ENCODE results near the gene DCBLD1.
"Not testable (repeated sequence)": the region's sequence is repeated elsewhere in the genome, so short reads cannot be mapped to it uniquely, and the experiment has no call there.

DCBLD1 gene

GRCh38 chr6:117482240-117483003 is at the start of gene DCBLD1:
TSS of gene DCBLD1 (plus strand) at chr6:117482674. CDS start at chr6:117482782, 108 bp downstream.
- DNase-seq (ENCODE audit: low spot score): peak; percentile 89

- DNase-seq (ENCODE audit: low spot score): no peak
Measured at GRCh38 chr6:117440706-117441525, 41.6 kb upstream of the DCBLD1 start.

DNA sequence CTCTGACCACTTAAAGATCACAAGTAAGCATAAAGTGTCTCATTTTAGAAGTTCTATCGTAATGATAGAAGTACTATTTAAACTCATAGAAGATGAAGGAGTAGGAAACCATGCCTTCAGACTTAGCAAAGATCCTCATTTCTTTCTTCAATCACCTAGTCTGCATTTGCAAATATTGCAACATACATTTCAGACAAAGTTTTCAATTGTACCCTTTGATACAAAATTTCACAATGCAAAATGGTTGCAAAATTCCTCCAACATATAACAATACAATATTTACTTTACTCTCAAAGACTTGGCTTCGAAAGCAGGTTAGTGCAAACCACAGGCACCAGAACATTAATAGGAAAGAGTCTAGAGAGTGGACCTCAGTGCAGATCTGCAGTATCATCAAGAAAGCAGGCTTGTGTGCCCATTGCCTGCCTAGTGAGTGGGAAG is 40.6 kb upstream of the DCBLD1 start:
- DNase-seq (ENCODE audit: low spot score): no peak

GRCh38 chr6:117442313-117442712 is 40.2 kb upstream of the DCBLD1 start:
- DNase-seq (ENCODE audit: low spot score): not testable (repeated sequence)

GRCh38 chr6:117444600-117444999 is 37.9 kb upstream of the DCBLD1 start:
- no peak for DNase-seq (ENCODE audit: low spot score)

GRCh38 chr6:117446861-117447260 is 35.6 kb upstream of the DCBLD1 start:
- DNase-seq (ENCODE audit: low spot score): no peak

GRCh38 chr6:117448011-117448410 is 34.5 kb upstream of the DCBLD1 start:
- DNase-seq (ENCODE audit: low spot score): no peak

DNA sequence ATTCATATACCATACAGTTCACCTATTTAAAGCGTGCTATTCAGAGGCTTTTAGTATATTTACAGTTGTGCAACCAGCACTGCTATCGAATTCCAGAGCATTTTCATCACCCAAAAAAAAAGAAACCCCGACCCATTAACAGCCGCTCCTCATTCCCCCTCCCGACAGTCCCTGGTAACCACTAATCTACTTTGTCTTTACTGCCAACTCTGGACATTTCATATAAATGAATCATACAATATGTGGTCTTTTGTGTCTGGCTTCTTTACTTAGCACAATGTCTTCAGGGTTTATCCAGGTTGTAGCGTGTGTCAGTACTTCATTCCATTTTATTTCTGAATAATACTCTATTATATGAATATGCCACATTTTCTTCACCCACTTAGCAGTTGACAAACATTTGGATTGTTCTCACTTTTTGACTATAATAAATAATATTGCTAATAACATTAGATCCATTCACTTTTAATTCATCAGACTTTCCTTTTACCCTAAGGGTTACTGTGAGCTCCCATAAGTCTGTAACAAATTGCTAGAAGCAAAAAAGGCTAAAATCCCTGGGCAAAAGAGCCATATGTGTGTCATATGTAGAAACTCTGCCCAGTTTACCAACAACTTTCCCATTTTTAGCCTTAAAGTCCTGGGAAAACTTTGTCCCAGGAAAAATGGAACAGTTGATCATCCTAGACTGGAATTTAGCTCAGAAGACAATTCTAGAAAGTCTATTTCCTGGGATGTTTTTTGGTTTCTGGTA is 33.6 kb upstream of the DCBLD1 start:
- no peak for DNase-seq (ENCODE audit: low spot score)

- DNase-seq (ENCODE audit: low spot score): peak; percentile 35
Measured at GRCh38 chr6:117449549-117450439, 32.7 kb upstream of the DCBLD1 start.

GRCh38 chr6:117451671-117452070 is 30.8 kb upstream of the DCBLD1 start:
- DNase-seq (ENCODE audit: low spot score): no peak

DNA sequence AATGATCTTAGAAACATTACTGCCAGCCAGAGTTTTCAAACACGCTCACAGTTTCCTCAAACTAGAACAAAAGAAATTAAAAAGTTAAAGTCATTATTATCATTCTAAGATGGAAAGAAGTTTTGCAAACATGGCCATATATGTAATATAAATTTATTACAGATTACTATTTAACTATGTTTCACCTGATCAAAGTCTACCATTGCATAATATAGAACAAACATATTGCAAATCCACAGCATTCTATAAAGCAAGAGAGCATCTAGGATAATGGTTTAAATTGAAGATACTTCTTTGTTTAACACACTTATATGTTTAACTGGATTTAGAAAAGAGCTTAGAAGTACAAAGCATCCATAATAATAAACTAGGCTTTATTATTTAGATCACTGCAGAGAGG is 26.2 kb upstream of the DCBLD1 start:
- DNase-seq (ENCODE audit: low spot score): no peak

DNA sequence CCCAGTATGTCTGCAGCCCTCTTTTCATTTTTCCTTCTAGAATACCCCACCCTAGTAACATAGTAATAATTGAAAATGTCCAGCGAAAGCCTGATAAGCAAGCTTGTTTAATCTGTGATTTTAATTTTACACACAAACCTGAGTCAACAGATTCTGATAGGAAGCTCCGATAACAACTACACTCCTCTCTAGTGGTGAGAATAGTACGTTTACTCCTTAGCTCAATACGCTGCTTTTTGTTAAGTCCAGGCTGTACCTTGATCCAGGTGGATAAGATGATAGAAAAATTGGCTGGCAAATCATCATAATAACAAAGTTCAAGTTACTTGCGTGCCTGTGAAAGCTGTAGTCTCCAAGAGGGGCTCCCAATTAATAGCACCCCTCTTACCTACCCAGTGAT is 25.5 kb upstream of the DCBLD1 start:
- no peak for DNase-seq (ENCODE audit: low spot score)

DNA sequence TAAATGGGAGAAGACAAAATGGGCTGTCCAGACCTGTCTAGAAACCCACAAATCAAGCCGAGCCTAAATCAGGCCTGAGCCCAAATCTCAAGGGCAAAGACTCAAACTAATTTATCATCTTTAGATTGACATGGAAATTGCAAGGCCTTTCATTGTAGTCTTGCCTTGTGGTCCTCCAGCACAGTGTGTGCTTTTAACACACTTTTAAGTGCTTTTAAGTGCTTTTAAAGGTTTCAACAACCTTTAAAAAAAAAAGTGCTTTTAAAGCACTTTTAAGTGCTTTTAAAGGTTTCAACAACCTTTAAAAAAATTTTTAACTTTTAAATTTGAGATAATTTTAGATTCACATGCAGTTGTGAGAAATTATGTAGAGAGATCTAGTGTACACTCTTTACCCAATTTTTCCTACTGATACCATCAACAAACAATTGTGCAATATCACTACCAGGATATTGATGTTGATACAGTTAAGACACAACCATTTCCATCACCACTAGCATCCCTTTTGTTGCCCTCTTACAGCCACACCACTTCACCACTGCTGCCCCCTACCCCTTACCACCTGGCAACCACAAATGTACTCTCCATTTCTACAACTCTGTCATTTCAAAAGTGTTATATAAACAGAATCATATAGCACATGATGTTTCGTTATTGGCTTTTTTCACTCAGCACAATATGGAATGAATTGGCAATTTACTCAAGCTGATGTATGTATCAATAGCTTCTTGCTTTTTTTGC is 23.1 kb upstream of the DCBLD1 start:
- DNase-seq (ENCODE audit: low spot score): no peak

DNA sequence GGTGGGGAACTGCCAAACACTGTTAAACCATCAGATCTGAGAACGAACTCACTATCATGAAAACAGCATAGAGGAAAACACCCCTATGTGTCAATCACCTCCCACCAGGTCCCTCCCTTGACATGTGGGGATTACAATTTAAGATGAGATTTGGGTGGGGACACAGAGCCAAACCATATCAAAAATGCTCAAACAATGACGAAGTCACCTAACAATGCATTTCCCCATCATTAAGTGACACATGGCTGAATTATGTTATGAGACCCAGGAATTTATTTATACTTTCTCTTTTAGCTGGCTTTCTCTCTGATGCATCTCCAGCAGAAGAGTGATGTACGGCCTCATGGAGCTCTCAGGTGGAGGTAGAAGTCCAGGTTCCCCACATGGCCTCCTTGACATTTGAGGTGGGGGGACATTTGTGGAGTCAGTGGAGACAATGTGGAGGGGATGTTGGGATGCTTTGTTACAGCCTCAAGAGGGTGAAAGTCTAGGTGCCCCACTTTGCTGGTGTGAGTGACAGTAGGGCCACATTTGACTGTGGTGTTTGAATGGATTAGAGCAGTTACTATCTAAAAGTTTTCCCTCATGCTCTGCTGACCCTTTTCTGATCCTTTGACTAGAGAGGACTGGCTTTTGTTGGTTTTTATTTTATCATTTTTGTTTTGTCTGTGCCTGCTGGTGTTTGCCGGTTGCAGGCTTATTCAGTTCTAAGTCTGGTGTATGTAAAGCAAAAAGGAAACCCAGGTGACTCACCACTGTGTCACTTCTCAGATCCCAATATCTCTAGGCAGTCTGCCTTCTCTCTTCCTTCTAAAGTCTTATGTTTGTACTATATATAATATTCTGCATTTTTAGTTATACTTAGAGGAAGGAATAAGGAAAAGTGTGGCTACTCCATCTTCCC is 18.5 kb upstream of the DCBLD1 start:
- no peak for DNase-seq (ENCODE audit: low spot score)

- no peak for DNase-seq (ENCODE audit: low spot score)
Measured at GRCh38 chr6:117464700-117465099, 17.8 kb upstream of the DCBLD1 start.

DNA sequence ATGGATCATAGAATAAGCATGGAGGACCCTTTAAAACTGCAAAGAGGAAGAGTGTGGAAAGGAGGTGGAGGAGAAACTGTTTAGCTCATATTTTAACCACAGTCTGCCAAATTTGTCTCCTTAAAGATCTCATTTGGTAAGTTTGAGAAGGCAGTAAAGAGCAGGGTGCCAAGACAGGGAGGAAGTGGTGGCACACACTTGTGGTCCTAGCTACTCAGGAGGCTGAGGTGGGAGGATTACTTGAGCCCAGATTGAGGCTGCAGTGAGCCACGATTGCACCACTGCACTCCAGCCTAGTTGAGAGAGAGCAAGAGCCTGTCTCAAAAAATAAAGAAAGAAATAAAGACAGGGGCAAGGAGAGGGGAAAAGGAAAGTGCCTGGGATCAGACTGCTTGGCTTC is 16.8 kb upstream of the DCBLD1 start:
- DNase-seq (ENCODE audit: low spot score): no peak

DNA sequence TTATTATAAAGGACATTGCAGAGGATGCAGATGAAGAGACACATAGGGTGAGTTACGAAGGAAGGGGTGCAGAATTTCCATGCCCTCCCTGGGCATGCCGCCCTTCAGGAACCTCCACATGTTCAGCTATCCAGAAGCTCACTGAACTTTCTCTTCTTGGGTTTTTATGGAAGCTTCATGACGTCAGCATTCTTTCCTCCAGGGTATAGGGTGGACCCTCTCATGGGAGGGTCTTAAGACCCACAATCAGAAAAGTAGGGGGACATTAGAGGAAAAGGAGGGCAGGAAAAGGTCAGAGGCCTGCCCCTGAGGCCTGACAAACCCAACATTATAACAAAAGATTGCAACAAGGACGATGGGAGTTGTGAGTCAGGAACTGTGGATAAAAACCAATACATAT is 14.6 kb upstream of the DCBLD1 start:
- DNase-seq (ENCODE audit: low spot score): no peak

DNA sequence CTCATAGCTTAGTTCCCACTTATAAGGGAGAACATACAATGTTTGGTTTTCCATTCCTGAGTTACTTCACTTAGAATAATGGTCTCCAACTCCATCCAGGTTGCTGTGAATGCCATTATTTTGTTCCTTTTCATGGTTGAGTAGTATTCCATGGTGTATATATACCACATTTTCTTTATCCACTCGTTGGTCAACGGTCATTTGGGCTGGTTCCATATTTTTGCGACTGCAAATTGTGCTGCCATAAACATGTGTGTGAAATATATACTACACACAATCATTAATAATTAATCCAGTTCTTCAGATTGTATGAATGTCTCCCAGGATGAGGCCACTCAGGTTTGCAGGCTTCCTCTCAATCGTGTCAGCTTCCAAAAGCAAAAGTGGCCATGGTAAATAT is 13.9 kb upstream of the DCBLD1 start:
- DNase-seq (ENCODE audit: low spot score): not testable (repeated sequence)

DNA sequence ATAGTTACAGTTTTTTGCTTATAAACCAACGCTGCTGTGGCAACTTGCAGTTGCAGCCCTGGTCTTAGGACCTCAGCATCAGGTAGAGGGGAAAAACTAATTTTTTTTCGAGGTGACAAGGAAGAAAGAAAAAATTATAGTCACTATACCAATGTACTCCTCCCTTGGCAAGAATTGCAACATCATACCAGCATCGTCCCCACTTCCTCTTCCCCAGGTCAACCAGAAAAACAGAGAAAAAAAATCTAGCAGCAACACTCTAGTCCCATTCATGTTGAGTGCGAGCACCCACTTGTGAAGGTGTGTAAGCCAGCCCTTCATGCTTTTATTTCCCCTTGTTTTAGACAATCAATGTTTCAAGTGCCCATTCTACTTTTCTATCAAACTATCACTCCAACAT is 13.1 kb upstream of the DCBLD1 start:
- no peak for DNase-seq (ENCODE audit: low spot score)

- no peak for DNase-seq (ENCODE audit: low spot score)
Measured at GRCh38 chr6:117469791-117470190, 12.7 kb upstream of the DCBLD1 start.
